ENCODE data around the gene TSPAN18.

DNA sequence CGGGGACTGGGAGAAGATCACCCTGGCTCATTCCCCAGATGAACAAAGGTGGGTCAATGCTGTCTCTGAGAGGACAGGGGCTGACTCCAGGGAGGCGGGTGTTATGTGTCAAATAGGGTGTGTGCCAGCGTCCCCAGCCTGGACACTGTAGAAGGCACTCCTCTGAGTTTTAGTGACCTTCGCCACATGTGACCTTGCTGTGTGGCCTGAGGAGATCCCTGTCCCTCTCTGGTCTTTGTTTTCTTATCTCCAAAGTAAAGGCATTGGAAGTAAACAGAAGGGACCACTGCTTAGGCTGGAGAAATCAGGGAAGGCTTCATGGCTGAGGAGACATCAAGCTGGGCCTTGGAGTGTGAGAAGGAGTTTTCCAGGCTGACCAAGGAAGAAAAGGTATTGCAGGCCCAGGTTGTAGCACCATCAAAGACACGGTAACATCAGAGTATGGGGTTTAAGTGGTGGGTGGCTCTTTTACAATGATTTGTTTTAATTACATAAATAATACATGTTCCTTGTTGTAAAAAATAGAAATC, 149.5 kb downstream of the TSPAN18 start:
- TF ChIP-seq, protein P1, sequence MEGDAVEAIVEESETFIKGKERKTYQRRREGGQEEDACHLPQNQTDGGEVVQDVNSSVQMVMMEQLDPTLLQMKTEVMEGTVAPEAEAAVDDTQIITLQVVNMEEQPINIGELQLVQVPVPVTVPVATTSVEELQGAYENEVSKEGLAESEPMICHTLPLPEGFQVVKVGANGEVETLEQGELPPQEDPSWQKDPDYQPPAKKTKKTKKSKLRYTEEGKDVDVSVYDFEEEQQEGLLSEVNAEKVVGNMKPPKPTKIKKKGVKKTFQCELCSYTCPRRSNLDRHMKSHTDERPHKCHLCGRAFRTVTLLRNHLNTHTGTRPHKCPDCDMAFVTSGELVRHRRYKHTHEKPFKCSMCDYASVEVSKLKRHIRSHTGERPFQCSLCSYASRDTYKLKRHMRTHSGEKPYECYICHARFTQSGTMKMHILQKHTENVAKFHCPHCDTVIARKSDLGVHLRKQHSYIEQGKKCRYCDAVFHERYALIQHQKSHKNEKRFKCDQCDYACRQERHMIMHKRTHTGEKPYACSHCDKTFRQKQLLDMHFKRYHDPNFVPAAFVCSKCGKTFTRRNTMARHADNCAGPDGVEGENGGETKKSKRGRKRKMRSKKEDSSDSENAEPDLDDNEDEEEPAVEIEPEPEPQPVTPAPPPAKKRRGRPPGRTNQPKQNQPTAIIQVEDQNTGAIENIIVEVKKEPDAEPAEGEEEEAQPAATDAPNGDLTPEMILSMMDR (conservative IDR thresholded peaks at IDR 0.05; ENCODE audit: low read depth, low read length): no peak
- no peak for TF ChIP-seq EZH2 (IDR thresholded peaks at IDR 0.05; ENCODE audit: borderline replicate concordance, low read depth, low read length, poor library complexity, severe bottlenecking)

All from A673 (cell line).